ENCODE measurements around the gene SPDYE2.
"Not testable (repeated sequence)": the region's sequence is repeated elsewhere in the genome, so short reads cannot be mapped to it uniquely, and the experiment has no call there.

SPDYE2 gene

GRCh38 chr7:102550808-102551422 is at the start of gene SPDYE2:
SPDYE2 (plus strand) TSS chr7:102551226; CDS start chr7:102553256, 2,030 bp downstream.
- not testable (repeated sequence) for DNase-seq

- DNase-seq, result not testable (repeated sequence)
Measured at GRCh38 chr7:102503141-102503540, 47.9 kb upstream of the SPDYE2 start.

GRCh38 chr7:102505298-102506185 is 45.5 kb upstream of the SPDYE2 start:
- DNase-seq, result not testable (repeated sequence)

- not testable (repeated sequence) for DNase-seq
Measured at GRCh38 chr7:102507410-102508088, 43.5 kb upstream of the SPDYE2 start.

GRCh38 chr7:102510575-102510974 is 40.5 kb upstream of the SPDYE2 start:
- not testable (repeated sequence) for DNase-seq

- not testable (repeated sequence) for DNase-seq
Measured at GRCh38 chr7:102511860-102512522, 39.0 kb upstream of the SPDYE2 start.

- DNase-seq, result peak in 2 of 3 donors; percentile 15 to 40
Measured at GRCh38 chr7:102512642-102513221, 38.3 kb upstream of the SPDYE2 start.

GRCh38 chr7:102514881-102515721 is 35.9 kb upstream of the SPDYE2 start:
- DNase-seq, result not testable (repeated sequence)

GRCh38 chr7:102515889-102516288 is 35.1 kb upstream of the SPDYE2 start:
- DNase-seq, result not testable (repeated sequence)

- not testable (repeated sequence) for DNase-seq
Measured at GRCh38 chr7:102516951-102517350, 34.1 kb upstream of the SPDYE2 start.

GRCh38 chr7:102517550-102518147 is 33.4 kb upstream of the SPDYE2 start, which contains the start of gene RASA4B:
RASA4B (minus strand) TSS chr7:102517777; CDS start chr7:102517710, 67 bp downstream.
- DNase-seq, result peak in 2 of 3 donors; percentile 17 to 44

GRCh38 chr7:102520797-102521196 is 30.2 kb upstream of the SPDYE2 start:
- not testable (repeated sequence) for DNase-seq

GRCh38 chr7:102524803-102525202 is 26.2 kb upstream of the SPDYE2 start:
- not testable (repeated sequence) for DNase-seq

- not testable (repeated sequence) for DNase-seq
Measured at GRCh38 chr7:102527182-102527581, 23.8 kb upstream of the SPDYE2 start.

- DNase-seq, result not testable (repeated sequence)
Measured at GRCh38 chr7:102527822-102528793, 22.9 kb upstream of the SPDYE2 start.

- DNase-seq, result not testable (repeated sequence)
Measured at GRCh38 chr7:102531583-102531982, 19.4 kb upstream of the SPDYE2 start.

- not testable (repeated sequence) for DNase-seq
Measured at GRCh38 chr7:102532127-102532526, 18.9 kb upstream of the SPDYE2 start.

- DNase-seq, result not testable (repeated sequence)
Measured at GRCh38 chr7:102535062-102535615, 15.9 kb upstream of the SPDYE2 start.

- not testable (repeated sequence) for DNase-seq
Measured at GRCh38 chr7:102540604-102541003, 10.4 kb upstream of the SPDYE2 start.
